ENCODE measurements around the gene SKIDA1. TPM values are rescaled to one million over a fixed set of nuclear protein-coding genes. Genes with fewer than 3 reads are reported as not detected.

Gene SKIDA1
- total RNA-seq, 1 donor from 2014 or later = 127 TPM

DNA sequence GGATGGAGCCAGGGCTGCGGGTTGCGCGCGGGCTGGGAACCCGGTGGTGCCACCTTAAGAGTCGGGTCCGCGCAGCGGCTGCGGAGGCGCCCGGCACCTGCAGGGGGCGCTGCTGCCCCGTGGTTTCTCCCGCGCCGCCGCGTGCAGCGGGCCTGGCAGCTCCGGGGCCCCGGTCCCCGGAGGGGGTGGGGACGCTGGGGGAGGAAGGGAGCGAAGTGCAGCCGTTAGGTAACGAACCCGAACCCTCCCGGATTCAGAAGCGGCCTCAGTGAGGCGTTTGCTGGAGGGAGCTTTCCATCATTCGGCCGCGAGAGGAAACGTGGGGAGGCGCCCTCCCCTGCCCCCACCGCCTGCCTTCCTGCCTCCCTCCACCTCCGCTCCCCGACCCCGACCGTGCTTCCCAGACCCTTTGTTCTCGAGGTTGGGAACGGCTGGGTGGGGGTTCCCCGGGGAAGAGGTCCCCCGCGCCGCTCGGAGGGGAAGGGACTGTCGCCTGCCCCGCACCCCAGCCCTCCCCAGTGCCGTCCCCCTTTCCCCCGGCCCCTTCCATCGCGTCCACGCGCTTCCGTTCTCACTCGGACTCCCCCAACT, 29.6 kb downstream of the SKIDA1 start:
- Histone ChIP-seq H3F3A (ENCODE audit: low read depth) (peaks cover 75% of the 10 kb centered on the region), H3K4me1 (peaks cover 29% of the 10 kb centered on the region), H2AFZ (replicated peaks) (peak overlapping the region; percentile 34), H3K79me2 (ENCODE audit: low read depth) (peaks cover 97% of the 10 kb centered on the region), H3K4me2 (peak overlapping the region; percentile 89), H3K4me3 (peak overlapping the region; percentile 67), H3K27ac (peak overlapping the region; percentile 98), H4K20me1 (ENCODE audit: low read depth) (peaks cover 7% of the 10 kb centered on the region), H3K9me3 (ENCODE audit: low read depth) (no peaks in the 10 kb centered on the region), H3K9ac (peak overlapping the region; percentile 74), H3K27me3 (peaks cover 9% of the 10 kb centered on the region), H3K36me3 (no peaks in the 10 kb centered on the region)
- peak; percentile 95 for DNase-seq (ENCODE audit: low spot score)
- TF ChIP-seq EZH2phosphoT487 (IDR thresholded peaks at IDR 0.05) (peak; percentile 13), EZH2 (IDR thresholded peaks at IDR 0.05) (peak; percentile 25)
- TF ChIP-seq, protein P1, sequence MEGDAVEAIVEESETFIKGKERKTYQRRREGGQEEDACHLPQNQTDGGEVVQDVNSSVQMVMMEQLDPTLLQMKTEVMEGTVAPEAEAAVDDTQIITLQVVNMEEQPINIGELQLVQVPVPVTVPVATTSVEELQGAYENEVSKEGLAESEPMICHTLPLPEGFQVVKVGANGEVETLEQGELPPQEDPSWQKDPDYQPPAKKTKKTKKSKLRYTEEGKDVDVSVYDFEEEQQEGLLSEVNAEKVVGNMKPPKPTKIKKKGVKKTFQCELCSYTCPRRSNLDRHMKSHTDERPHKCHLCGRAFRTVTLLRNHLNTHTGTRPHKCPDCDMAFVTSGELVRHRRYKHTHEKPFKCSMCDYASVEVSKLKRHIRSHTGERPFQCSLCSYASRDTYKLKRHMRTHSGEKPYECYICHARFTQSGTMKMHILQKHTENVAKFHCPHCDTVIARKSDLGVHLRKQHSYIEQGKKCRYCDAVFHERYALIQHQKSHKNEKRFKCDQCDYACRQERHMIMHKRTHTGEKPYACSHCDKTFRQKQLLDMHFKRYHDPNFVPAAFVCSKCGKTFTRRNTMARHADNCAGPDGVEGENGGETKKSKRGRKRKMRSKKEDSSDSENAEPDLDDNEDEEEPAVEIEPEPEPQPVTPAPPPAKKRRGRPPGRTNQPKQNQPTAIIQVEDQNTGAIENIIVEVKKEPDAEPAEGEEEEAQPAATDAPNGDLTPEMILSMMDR (IDR thresholded peaks at IDR 0.05) = peak; percentile 98
- peaks cover 48% of the 10 kb centered on the region for H3K4me1 Mint-ChIP-seq
- no peaks in the 10 kb centered on the region for H3K36me3 Mint-ChIP-seq
- H3K9me3 Mint-ChIP-seq = no peaks in the 10 kb centered on the region
- H3K27ac Mint-ChIP-seq = peak overlapping the region; percentile 86
- H3K4me3 Mint-ChIP-seq = peak overlapping the region; percentile 93
- peaks cover 2% of the 10 kb centered on the region for H3K27me3 Mint-ChIP-seq (ENCODE audit: insufficient read depth, low read depth)

DNA sequence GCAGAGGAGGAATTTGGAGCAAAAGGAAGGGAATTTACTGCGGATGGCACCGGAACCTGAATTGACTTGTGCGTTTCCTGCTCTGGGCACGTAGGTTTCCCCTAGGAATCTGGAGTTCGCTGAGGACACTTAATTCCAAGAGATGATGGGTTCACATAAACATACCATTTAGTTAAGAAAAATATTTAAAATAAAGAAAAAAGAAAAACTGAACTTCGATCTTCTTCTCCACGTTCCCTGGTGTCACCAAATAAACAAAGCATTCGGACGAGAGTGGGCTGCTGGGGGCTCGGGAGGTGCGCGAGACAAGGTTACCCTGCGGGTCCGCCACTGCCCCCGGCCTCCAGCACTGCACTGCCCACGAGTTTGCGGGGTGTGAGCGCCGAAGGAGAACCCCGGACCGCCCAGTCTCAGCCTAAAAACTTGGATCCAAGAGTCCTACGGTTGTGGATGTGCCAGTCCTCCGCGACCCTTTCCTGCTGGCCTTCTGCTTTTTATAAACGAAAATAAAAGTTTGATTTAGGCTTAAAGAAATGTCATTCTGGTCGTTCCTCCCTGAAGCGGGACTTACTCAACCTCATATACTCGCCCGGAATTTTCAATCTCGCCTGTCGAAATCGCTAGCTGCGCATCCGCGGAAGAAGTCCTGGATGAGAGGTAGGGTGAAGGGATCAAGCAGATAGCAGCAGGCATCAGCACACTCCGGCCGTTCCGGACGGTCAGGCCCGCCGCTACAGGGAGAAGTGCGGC, 30.3 kb downstream of the SKIDA1 start:
- DNase-seq (ENCODE audit: low spot score) = no peak

GRCh38 chr10:21494191-21495001, 31.1 kb downstream of the SKIDA1 start:
- Histone ChIP-seq H3K4me1 (peaks cover 25% of the 10 kb centered on the region), H3K4me2 (peak overlapping the region; percentile 89), H3K27ac (peak overlapping the region; percentile 74), H3F3A (ENCODE audit: low read depth) (peaks cover 60% of the 10 kb centered on the region), H3K9ac (peak overlapping the region; percentile 61), H2AFZ (replicated peaks) (peak overlapping the region; percentile 30), H3K79me2 (ENCODE audit: low read depth) (peaks cover 88% of the 10 kb centered on the region), H3K36me3 (no peaks in the 10 kb centered on the region), H3K4me3 (peak overlapping the region; percentile 67), H3K27me3 (peaks cover 9% of the 10 kb centered on the region), H3K9me3 (ENCODE audit: low read depth) (no peaks in the 10 kb centered on the region), H4K20me1 (ENCODE audit: low read depth) (peaks cover 3% of the 10 kb centered on the region)
- peak; percentile 67 for DNase-seq (ENCODE audit: low spot score)
- H3K9me3 Mint-ChIP-seq = no peaks in the 10 kb centered on the region
- H3K27ac Mint-ChIP-seq = peak overlapping the region; percentile 82
- TF ChIP-seq, protein P1 (IDR thresholded peaks at IDR 0.05) = peak; percentile 28
- no peak for TF ChIP-seq EZH2 (IDR thresholded peaks at IDR 0.05)
- TF ChIP-seq EZH2phosphoT487 (IDR thresholded peaks at IDR 0.05) = no peak
- peaks cover 2% of the 10 kb centered on the region for H3K27me3 Mint-ChIP-seq (ENCODE audit: insufficient read depth, low read depth)
- peak overlapping the region; percentile 93 for H3K4me3 Mint-ChIP-seq
- no peaks in the 10 kb centered on the region for H3K36me3 Mint-ChIP-seq
- peaks cover 49% of the 10 kb centered on the region for H3K4me1 Mint-ChIP-seq

More for the DNA sequence above, 30.3 kb downstream of the SKIDA1 start:
- peaks cover 9% of the 10 kb centered on the region for H3K27me3 ChIP-seq
- no peaks in the 10 kb centered on the region for H3K36me3 ChIP-seq
- peaks cover 68% of the 10 kb centered on the region for H3F3A ChIP-seq (ENCODE audit: low read depth)
- Mint-ChIP-seq H3K4me3 (peak overlapping the region; percentile 93), H3K27ac (peak overlapping the region; percentile 86), H3K4me1 (peaks cover 48% of the 10 kb centered on the region), H3K9me3 (no peaks in the 10 kb centered on the region), H3K27me3 (ENCODE audit: insufficient read depth, low read depth) (peaks cover 2% of the 10 kb centered on the region), H3K36me3 (no peaks in the 10 kb centered on the region)
- peak overlapping the region; percentile 74 for H3K27ac ChIP-seq
- H4K20me1 ChIP-seq (ENCODE audit: low read depth) = peaks cover 3% of the 10 kb centered on the region
- H3K79me2 ChIP-seq (ENCODE audit: low read depth) = peaks cover 93% of the 10 kb centered on the region
- peak overlapping the region; percentile 34 for H2AFZ ChIP-seq (replicated peaks)
- peak overlapping the region; percentile 61 for H3K9ac ChIP-seq
- TF ChIP-seq, protein P1 (IDR thresholded peaks at IDR 0.05) = no peak
- TF ChIP-seq EZH2phosphoT487 (IDR thresholded peaks at IDR 0.05) = no peak
- no peak for TF ChIP-seq EZH2 (IDR thresholded peaks at IDR 0.05)
- peak overlapping the region; percentile 67 for H3K4me3 ChIP-seq
- H3K9me3 ChIP-seq (ENCODE audit: low read depth) = no peaks in the 10 kb centered on the region
- H3K4me1 ChIP-seq = peaks cover 25% of the 10 kb centered on the region
- H3K4me2 ChIP-seq = peak overlapping the region; percentile 89

Measured in neural progenitor cell (in vitro differentiated cells).